Gastrocnemius medialis (tissue), 4 donors: ENCODE measurements around the gene ST6GALNAC3.

Source experiments
- POLR2A ChIP-seq, 2 donors: fragments of 450-650 bp; IDR thresholded peaks; one replicate each; pipeline ENCODE4 v1.6.1; 2017; ENCODE audit warnings: antibody characterized with exemption in 2 of 2, mild to moderate bottlenecking in 2 of 2, moderate library complexity in 2 of 2
- TF ChIP-seq, protein P1 (sequence below), 5 experiments: fragments of 450-650 bp in 3 of 5; fragments of 200-600 bp in 2 of 5; sonication (generic) in 2 of 5; IDR thresholded peaks in 4 of 5; conservative IDR thresholded peaks in 1 of 5; 1 replicate in 4 of 5; 2 replicates in 1 of 5; pipeline ENCODE4 v1.5.1; 2016 to 2019; ENCODE audit warnings: antibody characterized with exemption in 5 of 5, mild to moderate bottlenecking in 3 of 5, moderate library complexity in 3 of 5

DNA sequence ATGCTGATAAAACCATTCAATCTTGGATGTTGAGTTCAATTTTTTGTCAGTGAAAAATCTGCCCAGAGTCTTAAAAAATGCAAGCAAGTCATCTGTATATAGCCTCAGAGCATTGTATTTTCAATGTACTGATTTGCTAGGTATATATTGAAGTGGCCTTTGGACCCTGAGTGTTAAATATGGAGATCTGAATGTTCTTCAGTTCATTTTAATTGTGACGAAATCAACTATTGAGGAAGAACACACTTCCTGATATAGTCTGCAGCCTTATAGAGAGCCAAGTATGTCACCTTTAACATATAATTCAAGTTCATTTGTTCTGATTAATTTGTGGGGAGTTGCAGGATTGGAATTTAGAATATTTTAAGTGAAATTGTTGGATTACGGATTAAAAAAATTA is 128.1 kb downstream of the ST6GALNAC3 start:
- no peak for TF ChIP-seq POLR2A (IDR thresholded peaks at IDR 0.05)
- TF ChIP-seq, protein P1, sequence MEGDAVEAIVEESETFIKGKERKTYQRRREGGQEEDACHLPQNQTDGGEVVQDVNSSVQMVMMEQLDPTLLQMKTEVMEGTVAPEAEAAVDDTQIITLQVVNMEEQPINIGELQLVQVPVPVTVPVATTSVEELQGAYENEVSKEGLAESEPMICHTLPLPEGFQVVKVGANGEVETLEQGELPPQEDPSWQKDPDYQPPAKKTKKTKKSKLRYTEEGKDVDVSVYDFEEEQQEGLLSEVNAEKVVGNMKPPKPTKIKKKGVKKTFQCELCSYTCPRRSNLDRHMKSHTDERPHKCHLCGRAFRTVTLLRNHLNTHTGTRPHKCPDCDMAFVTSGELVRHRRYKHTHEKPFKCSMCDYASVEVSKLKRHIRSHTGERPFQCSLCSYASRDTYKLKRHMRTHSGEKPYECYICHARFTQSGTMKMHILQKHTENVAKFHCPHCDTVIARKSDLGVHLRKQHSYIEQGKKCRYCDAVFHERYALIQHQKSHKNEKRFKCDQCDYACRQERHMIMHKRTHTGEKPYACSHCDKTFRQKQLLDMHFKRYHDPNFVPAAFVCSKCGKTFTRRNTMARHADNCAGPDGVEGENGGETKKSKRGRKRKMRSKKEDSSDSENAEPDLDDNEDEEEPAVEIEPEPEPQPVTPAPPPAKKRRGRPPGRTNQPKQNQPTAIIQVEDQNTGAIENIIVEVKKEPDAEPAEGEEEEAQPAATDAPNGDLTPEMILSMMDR (IDR thresholded peaks at IDR 0.05 in 4 of 5, conservative IDR thresholded peaks at IDR 0.05 in 1 of 5): no peak
